ENCODE data around the gene DTX4.

GRCh38 chr11:59180907-59181306 lies 9.0 kb downstream of the DTX4 start:
- TF ChIP-seq CTCF (IDR thresholded peaks at IDR 0.05; ENCODE audit: low read length), result no peak
- no peak for TF ChIP-seq EZH2 (IDR thresholded peaks at IDR 0.05; ENCODE audit: borderline replicate concordance, low read length)
